Neutrophil (primary cell): ENCODE measurements around the gene DSEL.

Experiments used
- H3K27ac ChIP-seq: fragments of 200-600 bp; sonication (generic); 2 replicates; pipeline ENCODE4 v1.5.1; 2016; ENCODE audit warnings: mild to moderate bottlenecking, moderate library complexity
- H3K27me3 ChIP-seq: fragments of 200-600 bp; sonication (generic); 2 replicates; pipeline ENCODE4 v1.6.0; 2016; ENCODE audit warnings: mild to moderate bottlenecking
- H3K36me3 ChIP-seq: fragments of 200-600 bp; sonication (generic); 2 replicates; pipeline ENCODE4 v1.5.1; 2017
- H3K4me1 ChIP-seq, 2 experiments: fragments of 200-600 bp in 1 of 2; sonication (generic) in 1 of 2; 1 replicate in 1 of 2; 2 replicates in 1 of 2; pipeline versions ENCODE4 v1.5.1 to v1.6.1; 2013 to 2016; ENCODE audit warnings: low read depth in 1 of 2, low read length in 1 of 2, mild to moderate bottlenecking in 1 of 2, moderate library complexity in 1 of 2; ENCODE audit not compliant: control insufficient read depth in 1 of 2, insufficient read depth in 1 of 2
- H3K4me3 ChIP-seq, 2 experiments: fragments of 200-600 bp in 1 of 2; sonication (generic) in 1 of 2; 1 replicate in 1 of 2; 2 replicates in 1 of 2; pipeline ENCODE4 v1.5.1; 2013 to 2016; ENCODE audit warnings: low read depth in 1 of 2, low read length in 1 of 2, mild to moderate bottlenecking in 1 of 2, moderate library complexity in 1 of 2
- H3K9me3 ChIP-seq: fragments of 200-600 bp; sonication (generic); 2 replicates; pipeline ENCODE4 v1.5.1; 2016
- CTCF ChIP-seq: fragments of 200-600 bp; sonication (generic); IDR thresholded peaks from 2 replicates; pipeline ENCODE4 v1.5.1; 2016; ENCODE audit warnings: antibody characterized with exemption

DSEL gene

GRCh38 chr18:67518566-67518965 lies 2.0 kb upstream of the DSEL start:
- peaks cover 12 to 17% of the 10 kb centered on the region in 2 experiments for H3K4me1 ChIP-seq
- peaks cover 64% of the 10 kb centered on the region for H3K27me3 ChIP-seq
- no peak overlapping the region for H3K4me3 ChIP-seq
- H3K36me3 ChIP-seq = no peaks in the 10 kb centered on the region
- no peaks in the 10 kb centered on the region for H3K9me3 ChIP-seq
- H3K27ac ChIP-seq = no peak overlapping the region
- TF ChIP-seq CTCF = no peak

GRCh38 chr18:67517444-67517765 lies 885 bp upstream of the DSEL start:
- Histone ChIP-seq H3K9me3 (no peaks in the 10 kb centered on the region), H3K4me3 (peak overlapping the region in 1 of 2 experiments; percentile 54), H3K27ac (no peak overlapping the region), H3K27me3 (peaks cover 72% of the 10 kb centered on the region), H3K36me3 (no peaks in the 10 kb centered on the region), H3K4me1 (peaks cover 12 to 17% of the 10 kb centered on the region in 2 experiments)
- TF ChIP-seq CTCF = no peak

GRCh38 chr18:67515942-67516538 lies 480 bp downstream of the DSEL start:
- H3K9me3 ChIP-seq = no peaks in the 10 kb centered on the region
- no peak for TF ChIP-seq CTCF
- no peak overlapping the region for H3K27ac ChIP-seq
- peaks cover 12 to 17% of the 10 kb centered on the region in 2 experiments for H3K4me1 ChIP-seq
- H3K4me3 ChIP-seq = peak overlapping the region; percentile 48 to 54
- no peaks in the 10 kb centered on the region for H3K36me3 ChIP-seq
- peaks cover 72% of the 10 kb centered on the region for H3K27me3 ChIP-seq

- Histone ChIP-seq H3K36me3 (no peaks in the 10 kb centered on the region), H3K27ac (no peak overlapping the region), H3K9me3 (no peaks in the 10 kb centered on the region), H3K4me1 (peaks cover 12 to 17% of the 10 kb centered on the region in 2 experiments), H3K27me3 (peaks cover 71% of the 10 kb centered on the region), H3K4me3 (no peak overlapping the region)
- TF ChIP-seq CTCF = no peak
Observed at GRCh38 chr18:67514901-67515540, 1.5 kb downstream of the DSEL start.

GRCh38 chr18:67514465-67514864 lies 2.1 kb downstream of the DSEL start:
- Histone ChIP-seq H3K9me3 (no peaks in the 10 kb centered on the region), H3K27ac (no peak overlapping the region), H3K27me3 (peaks cover 66% of the 10 kb centered on the region), H3K4me1 (peaks cover 12 to 17% of the 10 kb centered on the region in 2 experiments), H3K4me3 (no peak overlapping the region), H3K36me3 (no peaks in the 10 kb centered on the region)
- no peak for TF ChIP-seq CTCF
